Activated CD4-positive, CD25-positive, alpha-beta regulatory T cell treated with anti-CD3 and anti-CD28 coated beads, Interleukin-2, amount 50 U/mL, for 72 hours (primary cell): ENCODE measurements around the gene C6orf136.
A peak's percentile ranks its signal among the peaks of the same experiment; 100 is the strongest.

Source experiments
- DNase-seq: peaks from one replicate; pipeline ENCODE4 v3.0.0; 2021

The C6orf136 gene

DNA sequence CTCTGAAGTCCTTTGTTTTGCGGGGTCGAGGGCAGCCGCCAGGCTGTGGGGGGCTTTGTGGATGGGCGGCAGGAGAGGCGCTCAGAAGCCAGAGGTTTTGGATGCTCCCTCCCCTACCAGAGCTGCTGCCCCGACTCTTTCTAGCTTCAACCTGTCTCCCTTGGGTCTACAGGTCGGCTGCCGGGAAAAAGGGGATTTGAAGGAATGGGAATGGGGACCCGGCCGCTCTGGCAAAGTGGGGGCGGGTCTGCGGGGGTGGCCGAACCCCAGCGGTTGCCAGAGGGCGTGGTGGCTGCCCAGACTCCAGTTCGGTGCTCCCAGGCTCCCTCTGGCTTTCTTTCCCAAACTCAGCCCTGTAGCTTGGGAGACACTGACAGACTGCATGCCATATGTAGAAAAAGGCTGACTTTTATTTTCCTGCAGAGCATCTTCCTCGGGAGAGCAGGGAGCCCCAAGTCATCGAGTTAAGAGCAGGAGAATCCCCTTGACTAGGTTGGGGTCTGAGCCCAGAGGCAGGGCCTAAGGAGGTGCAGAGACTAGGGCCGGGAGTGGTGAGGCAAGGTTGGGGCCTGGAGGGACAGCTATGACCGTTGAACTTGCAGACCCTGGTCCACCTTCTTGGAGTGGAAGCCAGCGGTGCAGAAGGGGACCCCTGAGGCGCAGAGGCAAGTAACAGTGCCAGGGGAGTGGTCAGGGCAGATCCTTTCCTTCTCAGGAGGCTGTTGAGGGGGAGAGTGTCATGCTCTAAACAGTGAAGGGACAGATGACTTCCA is 40.9 kb downstream of the C6orf136 start:
- DNase-seq: no peak

DNA sequence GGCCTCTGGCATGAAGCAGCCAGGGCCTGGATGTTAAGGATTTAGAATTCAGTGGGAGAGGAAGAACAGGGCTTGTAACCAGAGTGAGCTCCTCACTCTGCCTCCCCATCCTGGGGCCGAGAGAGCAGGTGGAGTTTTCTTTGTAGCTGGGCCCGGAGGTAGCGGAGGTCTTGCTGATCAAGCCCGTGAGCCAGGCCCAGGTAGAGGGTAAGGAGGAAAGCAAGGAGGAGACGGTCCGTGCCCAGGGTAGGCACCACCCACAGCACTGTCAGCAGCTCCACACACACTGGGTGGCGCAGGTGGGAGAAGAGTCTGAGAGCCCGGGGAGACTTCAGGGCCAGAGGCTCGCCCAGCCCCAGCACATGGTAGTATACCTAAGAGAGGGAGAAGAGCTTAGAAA is 41.6 kb downstream of the C6orf136 start:
- DNase-seq: no peak

DNA sequence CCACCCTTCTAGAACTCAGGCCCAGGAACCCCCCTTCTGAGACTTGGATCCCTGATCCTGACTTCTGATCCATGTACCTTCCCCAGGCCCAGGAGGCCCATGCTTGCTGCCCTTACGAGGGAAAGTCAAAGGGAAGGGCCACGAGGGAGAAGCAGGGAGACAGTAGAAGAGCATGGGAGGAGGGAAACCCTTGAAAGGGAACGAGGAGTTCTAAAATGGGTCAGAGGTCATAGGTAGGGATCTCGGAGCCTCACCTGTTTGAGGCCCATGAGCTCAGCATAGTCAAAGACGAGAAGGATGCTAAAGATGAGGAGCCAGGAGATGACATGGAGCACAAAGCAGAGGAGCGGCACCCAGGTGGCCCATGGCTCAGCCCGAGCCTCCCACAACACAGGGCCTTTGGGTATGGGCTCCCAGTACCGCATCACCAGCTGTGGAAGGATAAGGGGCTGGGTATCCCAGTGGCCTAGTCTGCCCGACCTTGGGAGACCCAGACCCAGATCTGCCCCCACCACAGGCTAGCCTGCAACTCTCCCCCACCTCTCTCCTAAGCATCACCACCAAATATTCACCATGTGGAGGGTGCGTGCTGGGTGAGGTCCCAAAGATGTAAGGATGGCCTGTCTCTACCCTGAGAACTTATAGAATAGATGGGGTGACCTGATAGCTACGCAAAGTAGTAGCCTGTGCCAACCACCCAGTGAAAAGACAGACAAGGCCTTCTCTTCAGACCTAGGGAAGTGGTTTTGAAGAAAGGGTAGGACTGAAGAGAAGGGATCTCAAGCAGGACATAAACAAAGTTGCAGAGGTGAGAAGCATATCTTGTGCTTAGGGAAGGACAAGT is 42.3 kb downstream of the C6orf136 start:
- DNase-seq: no peak

DNA sequence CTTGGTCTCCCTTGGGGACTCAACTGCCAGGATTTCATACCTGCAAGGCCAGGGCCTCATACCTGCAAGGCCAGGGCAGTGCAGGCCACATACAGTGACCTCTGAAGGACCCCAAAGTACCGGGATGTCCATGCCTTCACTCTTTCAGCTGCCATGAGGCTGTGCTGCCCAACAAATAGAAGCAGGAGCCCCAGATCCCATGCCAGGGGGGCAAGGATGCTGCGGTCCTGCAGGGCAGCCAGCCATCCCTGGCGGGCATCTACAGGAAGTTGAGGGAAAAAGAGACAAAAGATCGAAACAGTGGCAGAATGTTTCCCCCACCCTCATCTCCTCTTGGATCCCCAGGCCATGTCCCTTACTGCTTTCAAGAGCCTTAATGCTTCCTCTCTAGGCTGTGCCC is 43.1 kb downstream of the C6orf136 start:
- no peak for DNase-seq

DNA sequence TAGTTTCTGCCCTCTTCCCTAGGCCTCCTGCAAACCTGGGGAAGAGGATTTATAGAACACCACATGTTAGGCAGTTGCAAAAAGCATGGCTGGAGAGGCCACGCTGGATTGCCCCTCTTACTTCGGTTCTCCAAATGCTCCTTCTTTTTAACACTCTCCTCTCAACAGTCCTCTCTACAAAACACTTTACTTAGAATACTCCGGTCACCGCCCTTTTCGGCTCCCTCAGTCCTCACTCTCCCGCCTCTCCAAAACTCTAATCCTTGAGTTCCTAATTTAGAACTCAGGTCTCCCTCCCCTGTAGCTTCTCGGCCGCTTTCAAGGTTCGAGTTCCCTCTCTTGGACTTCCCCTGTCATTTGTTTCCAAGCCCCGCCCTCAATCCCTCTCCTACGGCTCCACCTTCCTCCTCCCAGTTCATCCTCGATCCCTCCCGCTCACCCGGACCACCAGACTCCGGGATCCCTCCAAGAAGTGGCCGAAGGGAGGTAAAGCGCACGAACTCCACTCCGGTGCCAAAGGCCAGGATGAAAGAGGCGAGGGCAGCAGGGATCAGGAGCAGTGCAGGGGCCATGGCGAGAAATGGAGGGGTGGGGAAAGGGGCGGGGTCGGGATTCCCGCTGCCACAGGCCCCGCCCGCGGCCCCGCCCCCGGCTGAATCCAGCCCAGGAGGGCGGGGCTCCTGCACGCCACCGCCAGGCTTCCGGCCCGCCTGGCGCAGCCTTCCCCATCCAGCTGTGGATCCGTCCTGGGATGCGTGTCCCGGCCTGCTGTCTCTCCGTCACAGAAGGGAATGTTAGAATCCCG is 43.7 kb downstream of the C6orf136 start, which contains the start of gene NRM:
NRM (minus strand) TSS at position 582 of the 805 bp plus-strand sequence; CDS start at position 572, 10 bp downstream.
- peak; percentile 79 for DNase-seq

DNA sequence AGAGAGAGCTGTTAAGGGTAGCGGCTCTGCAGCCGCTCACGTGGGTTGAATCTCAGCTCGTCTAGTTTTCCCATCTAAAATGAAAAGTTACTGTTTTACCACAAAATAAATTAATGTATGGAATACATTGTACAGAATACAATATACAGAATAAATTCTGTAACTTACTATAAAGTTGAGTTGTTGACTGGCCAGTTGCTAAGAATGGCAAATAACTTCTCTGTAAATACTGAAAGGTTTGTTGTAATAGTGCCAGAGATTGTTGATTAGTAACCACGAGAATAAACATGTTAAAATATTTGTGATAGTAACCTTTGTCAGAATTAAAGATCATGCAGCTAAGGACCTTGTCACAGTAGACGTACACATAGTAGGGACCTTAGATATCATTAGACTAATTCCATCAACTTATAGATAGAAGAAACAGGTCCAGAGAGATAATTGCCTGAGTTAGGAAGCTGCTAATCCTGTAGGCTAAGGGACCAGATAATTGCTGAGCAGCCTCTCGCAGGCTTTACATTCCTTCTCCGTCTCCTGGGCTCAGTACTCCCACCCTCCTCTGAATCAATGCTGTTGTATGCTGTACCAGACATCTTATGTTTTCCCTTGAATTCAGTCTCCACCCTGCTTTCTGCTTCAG is 44.4 kb downstream of the C6orf136 start:
- DNase-seq: no peak

DNA sequence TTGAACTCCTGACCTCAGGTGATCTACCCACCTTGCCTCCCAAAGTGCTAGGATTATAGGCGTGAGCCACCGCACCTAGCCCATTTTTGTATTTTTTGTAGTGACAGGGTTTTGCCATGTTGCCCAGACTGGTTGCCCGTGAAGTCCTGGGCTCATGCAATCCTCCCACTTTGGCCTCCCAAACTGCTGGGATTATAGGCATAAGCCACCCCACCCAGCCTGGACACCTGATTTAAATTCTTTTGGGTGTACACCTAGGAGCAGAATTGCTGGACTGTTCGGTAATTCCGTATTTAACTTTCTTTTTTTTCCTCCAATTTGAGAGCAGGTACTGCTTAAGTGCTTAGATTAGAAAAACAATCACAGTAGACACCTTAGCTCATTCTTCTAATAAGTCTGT is 49.5 kb downstream of the C6orf136 start:
- no peak for DNase-seq

DNA sequence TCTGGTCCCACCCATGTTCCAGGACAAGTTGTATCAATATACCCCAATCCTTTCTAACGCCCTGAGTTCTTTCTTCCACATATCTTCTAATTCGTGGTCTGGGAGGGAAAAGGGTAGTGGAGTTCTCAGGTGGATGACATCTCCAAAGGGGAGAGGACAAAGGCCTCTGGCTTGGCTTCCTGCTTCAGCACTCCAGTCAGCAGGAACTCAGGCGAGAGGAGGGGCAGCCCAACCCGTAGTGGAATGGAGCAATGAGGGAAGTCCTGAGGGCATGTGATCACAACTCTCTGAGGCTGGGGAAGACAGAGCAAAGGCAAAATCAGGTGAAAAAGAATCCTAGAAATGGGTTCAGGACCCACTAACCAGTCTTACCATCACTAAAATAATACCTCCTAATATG is 53.4 kb downstream of the C6orf136 start:
- no peak for DNase-seq
